GM23248 (cell line): ENCODE measurements around the gene SLF2.

Experiments
- EZH2 ChIP-seq: fragments of 200-600 bp; sonication (generic); IDR thresholded peaks from 2 replicates; pipeline ENCODE4 v1.6.1; 2018; ENCODE audit warnings: antibody characterized with exemption, mild to moderate bottlenecking; ENCODE audit not compliant: insufficient read depth, poor library complexity, severe bottlenecking
- EZH2phosphoT487 ChIP-seq: fragments of 200-600 bp; sonication (generic); IDR thresholded peaks from 2 replicates; pipeline ENCODE4 v1.6.1; 2018; ENCODE audit warnings: antibody characterized with exemption, moderate library complexity, mild to moderate bottlenecking, low read depth; ENCODE audit not compliant: insufficient read depth

DNA sequence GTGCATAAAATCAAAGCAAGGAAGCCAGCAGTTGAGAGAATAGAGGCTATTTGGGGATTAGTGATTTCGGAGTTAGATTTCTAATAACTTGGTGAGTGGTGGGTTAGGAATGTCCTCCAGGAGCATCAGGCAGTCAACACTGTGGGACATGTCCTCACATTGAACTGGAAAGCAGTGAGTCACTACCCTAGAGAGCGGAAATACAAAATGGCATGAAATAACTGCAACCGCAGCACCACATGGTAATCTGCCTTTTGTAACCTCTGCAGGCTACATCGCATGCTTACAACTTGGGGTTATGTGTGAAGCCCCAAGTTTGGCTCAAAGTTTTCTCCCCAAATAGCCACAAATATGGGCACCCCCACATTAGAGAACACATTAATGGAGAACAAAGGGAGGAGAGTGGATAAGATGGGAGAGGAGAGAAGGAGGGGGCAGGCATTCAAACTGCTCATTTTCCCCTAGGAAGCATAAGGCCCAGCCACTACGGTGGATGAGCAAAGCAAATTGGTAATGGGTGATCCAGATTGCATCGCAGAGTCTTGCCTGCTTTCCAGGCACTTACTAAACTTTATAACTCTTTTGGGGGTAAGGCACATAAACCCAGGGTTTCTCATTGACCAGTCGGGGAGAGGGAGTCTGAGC is 22.0 kb upstream of the SLF2 start:
- TF ChIP-seq EZH2phosphoT487 (peak; percentile 77; the same call in 1 of the 2 replicates), EZH2 (no peak)
